H1 (cell line): ENCODE measurements around the gene ANK2. TPM values are rescaled to one million over a fixed set of nuclear protein-coding genes. Genes with fewer than 3 reads are reported as not detected.

Experiments used
- CTCF ChIA-PET: fragments of 300-600 bp; sonication (Branson Sonifier 250); formaldehyde crosslinking; loops from one replicate; lab custom pipeline; 2021; ENCODE audit not compliant: partially characterized antibody; lab: Charles Lee
- POLR2A ChIA-PET: fragments of 300-600 bp; sonication (Branson Sonifier 250); formaldehyde crosslinking; loops from one replicate; lab custom pipeline; 2021; ENCODE audit warnings: inconsistent platforms; ENCODE audit not compliant: partially characterized antibody; lab: Charles Lee
- DNase-seq, 2 experiments: peaks; one replicate each; pipeline versions ENCODE4 v3.0.0 to v3.0.0-alpha.2; 2010 to 2022; ENCODE audit warnings: low spot score in 2 of 2, low read depth in 1 of 2, mixed read lengths in 1 of 2
- FAIRE-seq: peaks from 2 replicates; lab custom pipeline; 2011; peaks lifted over from hg19 to GRCh38; lab: Jason Lieb, UNC
- H2AFZ ChIP-seq: 2 replicates; pipeline ENCODE4 v1.8.1; 2012; ENCODE audit warnings: low read length, inconsistent platforms
- H2AK5ac ChIP-seq: 2 replicates; pipeline ENCODE4 v1.6.1; 2013; ENCODE audit warnings: low read depth, low read length
- H2BK120ac ChIP-seq: replicated peaks from 2 replicates; pipeline ENCODE3; 2013; ENCODE audit warnings: low read depth, low read length, inconsistent platforms
- H2BK12ac ChIP-seq: 2 replicates; pipeline ENCODE4 v1.6.1; 2013; ENCODE audit warnings: low read depth, low read length
- H2BK15ac ChIP-seq: 2 replicates; pipeline ENCODE4 v1.6.1; 2013; ENCODE audit warnings: low read length
- H2BK20ac ChIP-seq: 2 replicates; pipeline ENCODE4 v1.6.1; 2013; ENCODE audit warnings: low read length
- H2BK5ac ChIP-seq: 2 replicates; pipeline ENCODE4 v1.6.1; 2013; ENCODE audit warnings: low read depth, low read length
- H3K14ac ChIP-seq: 2 replicates; pipeline ENCODE4 v1.6.1; 2013; ENCODE audit warnings: inconsistent platforms; ENCODE audit not compliant: insufficient read length
- H3K18ac ChIP-seq: 2 replicates; pipeline ENCODE4 v1.6.1; 2013; ENCODE audit warnings: low read length; ENCODE audit errors: extremely low read depth
- H3K23ac ChIP-seq: 2 replicates; pipeline ENCODE4 v1.6.1; 2013; ENCODE audit warnings: inconsistent platforms; ENCODE audit not compliant: insufficient read length
- H3K23me2 ChIP-seq: 2 replicates; pipeline ENCODE4 v1.6.1; 2013; ENCODE audit warnings: low read depth, low read length
- H3K27ac ChIP-seq: 2 replicates; pipeline ENCODE4 v1.6.1; 2011; ENCODE audit warnings: low read depth, low read length, inconsistent platforms
- H3K27me3 ChIP-seq, 4 experiments: replicated peaks in 1 of 4; 1 replicate in 1 of 4; 2 replicates in 3 of 4; pipeline versions ENCODE4 v1.6.1 to v1.8.1; 2011 to 2013; ENCODE audit warnings: low read length in 3 of 4, mild to moderate bottlenecking in 3 of 4, inconsistent platforms in 2 of 4, mixed read lengths in 2 of 4, moderate library complexity in 1 of 4; ENCODE audit not compliant: control insufficient read depth in 3 of 4, insufficient read depth in 3 of 4; ENCODE audit errors: extremely low read depth in 1 of 4
- H3K36me3 ChIP-seq, 4 experiments: 2 replicates each; pipeline versions ENCODE4 v1.6.1 to v1.8.1; 2011 to 2013; ENCODE audit warnings: mild to moderate bottlenecking in 4 of 4, low read length in 3 of 4, moderate library complexity in 2 of 4, control low read depth in 1 of 4, inconsistent platforms in 1 of 4; ENCODE audit not compliant: insufficient read depth in 4 of 4, control insufficient read depth in 2 of 4
- H3K4ac ChIP-seq: replicated peaks from 2 replicates; pipeline ENCODE3; 2013; ENCODE audit warnings: low read length, low read depth, mixed read lengths, inconsistent platforms; ENCODE audit not compliant: insufficient read length
- H3K4me1 ChIP-seq, 4 experiments: replicated peaks in 1 of 4; 1 replicate in 1 of 4; 2 replicates in 3 of 4; pipeline versions ENCODE4 v1.6.1 to v1.8.1; 2011 to 2013; ENCODE audit warnings: low read length in 3 of 4, inconsistent platforms in 2 of 4, mixed read lengths in 1 of 4; ENCODE audit not compliant: insufficient read depth in 4 of 4, control insufficient read depth in 3 of 4
- H3K4me2 ChIP-seq, 2 experiments: 2 replicates each; pipeline versions ENCODE4 v1.6.1 to v1.8.1; 2011 to 2013; ENCODE audit warnings: low read depth in 2 of 2, low read length in 2 of 2, control low read depth in 1 of 2, inconsistent platforms in 1 of 2, mild to moderate bottlenecking in 1 of 2; ENCODE audit not compliant: insufficient read depth in 1 of 2
- H3K4me3 ChIP-seq, 4 experiments: fragments of 200-600, 300-600 bp in 1 of 4; sonication (generic), shearing (Covaris generic), sonication (Bioruptor Twin) in 1 of 4; 2 replicates each; pipeline versions ENCODE4 v1.5.1 to v1.8.1; 2011 to 2016; ENCODE audit warnings: low read length in 4 of 4, low read depth in 3 of 4, control low read depth in 2 of 4, inconsistent platforms in 2 of 4, mild to moderate bottlenecking in 2 of 4, mixed read lengths in 1 of 4, moderate library complexity in 1 of 4; ENCODE audit not compliant: insufficient read depth in 2 of 4; ENCODE audit errors: extremely low read depth in 1 of 4
- H3K56ac ChIP-seq: replicated peaks from 2 replicates; pipeline ENCODE3; 2013; ENCODE audit warnings: low read depth, mild to moderate bottlenecking, mixed read lengths, low read length, inconsistent platforms; ENCODE audit not compliant: insufficient read length
- H3K79me1 ChIP-seq: 2 replicates; pipeline ENCODE4 v1.6.1; 2013; ENCODE audit warnings: low read depth, low read length, control low read depth
- H3K79me2 ChIP-seq, 2 experiments: 2 replicates each; pipeline versions ENCODE4 v1.6.1 to v1.8.1; 2012 to 2013; ENCODE audit warnings: low read length in 2 of 2, mild to moderate bottlenecking in 2 of 2, inconsistent platforms in 1 of 2; ENCODE audit not compliant: insufficient read depth in 2 of 2, control insufficient read depth in 1 of 2
- H3K9ac ChIP-seq, 4 experiments: replicated peaks in 1 of 4; 1 replicate in 1 of 4; 2 replicates in 3 of 4; pipeline versions ENCODE4 v1.6.1 to v1.8.1; 2011 to 2013; ENCODE audit warnings: low read depth in 3 of 4, low read length in 3 of 4, control low read depth in 2 of 4, mild to moderate bottlenecking in 2 of 4, moderate library complexity in 2 of 4, inconsistent platforms in 1 of 4; ENCODE audit errors: extremely low read depth in 1 of 4
- H3K9me3 ChIP-seq, 2 experiments: 2 replicates each; pipeline versions ENCODE4 v1.6.1 to v1.8.1; 2012 to 2013; ENCODE audit warnings: mild to moderate bottlenecking in 2 of 2, moderate library complexity in 2 of 2, control low read depth in 1 of 2, inconsistent platforms in 1 of 2, low read depth in 1 of 2, low read length in 1 of 2, mixed read lengths in 1 of 2; ENCODE audit not compliant: insufficient read depth in 2 of 2
- H4K20me1 ChIP-seq, 2 experiments: replicated peaks in 1 of 2; 2 replicates each; pipeline versions ENCODE3 to v1.8.1; 2011 to 2013; ENCODE audit warnings: inconsistent platforms in 2 of 2, low read length in 2 of 2, mild to moderate bottlenecking in 1 of 2; ENCODE audit not compliant: insufficient read depth in 2 of 2, control insufficient read depth in 1 of 2
- H4K5ac ChIP-seq: 2 replicates; pipeline ENCODE4 v1.6.1; 2013; ENCODE audit warnings: low read length, low read depth, mixed read lengths, inconsistent platforms; ENCODE audit not compliant: insufficient read length
- H4K8ac ChIP-seq: 2 replicates; pipeline ENCODE4 v1.8.0; 2013; ENCODE audit warnings: mild to moderate bottlenecking, moderate library complexity, low read length, inconsistent platforms; ENCODE audit not compliant: insufficient read depth; ENCODE audit errors: extremely low read depth
- H4K91ac ChIP-seq: replicated peaks from 2 replicates; pipeline ENCODE3; 2013; ENCODE audit warnings: low read length, mixed read lengths, inconsistent platforms; ENCODE audit not compliant: insufficient read length
- BACH1 ChIP-seq: IDR thresholded peaks from 2 replicates; pipeline ENCODE4 v1.6.1; 2012; ENCODE audit warnings: low read length, improper control_type of control experiment
- CEBPB ChIP-seq: IDR thresholded peaks from 2 replicates; pipeline ENCODE4 v1.6.1; 2012; ENCODE audit warnings: low read depth, low read length
- EP300 ChIP-seq, 2 experiments: IDR thresholded peaks; 1 replicate in 1 of 2; 2 replicates in 1 of 2; pipeline ENCODE4 v1.6.1; 2011 to 2012; ENCODE audit warnings: low read depth in 2 of 2, low read length in 2 of 2, mild to moderate bottlenecking in 2 of 2, borderline replicate concordance in 1 of 2, inconsistent platforms in 1 of 2, moderate library complexity in 1 of 2
- EZH2 ChIP-seq: fragments of 200-600 bp; sonication (generic); IDR thresholded peaks from 2 replicates; pipeline ENCODE4 v1.7.1; 2012; ENCODE audit warnings: low read depth, mild to moderate bottlenecking, moderate library complexity, low read length, inconsistent platforms; ENCODE audit not compliant: severe bottlenecking
- PHF8 ChIP-seq: fragments of 200-600 bp; sonication (generic); conservative IDR thresholded peaks from 2 replicates; pipeline ENCODE4 v1.7.1; 2012; ENCODE audit warnings: low read depth, mild to moderate bottlenecking, inconsistent platforms, low read length, moderate library complexity
- POLR2A ChIP-seq, 2 experiments: IDR thresholded peaks; 1 replicate in 1 of 2; 2 replicates in 1 of 2; pipeline ENCODE4 v1.6.1; 2011; ENCODE audit warnings: low read depth in 2 of 2, low read length in 2 of 2, mild to moderate bottlenecking in 2 of 2; ENCODE audit errors: control extremely low read depth in 1 of 2
- SIN3A ChIP-seq, 2 experiments: IDR thresholded peaks in 1 of 2; conservative IDR thresholded peaks in 1 of 2; 2 replicates each; pipeline ENCODE4 v1.6.1; 2011 to 2012; ENCODE audit warnings: low read length in 2 of 2, improper control_type of control experiment in 1 of 2, low read depth in 1 of 2, mild to moderate bottlenecking in 1 of 2
- SIX5 ChIP-seq: IDR thresholded peaks from 2 replicates; pipeline ENCODE4 v1.6.1; 2011; ENCODE audit warnings: mild to moderate bottlenecking, low read depth, low read length
- TAF7 ChIP-seq: optimal IDR thresholded peaks from 2 replicates; pipeline ENCODE3; 2011; ENCODE audit warnings: low read depth, mild to moderate bottlenecking, inconsistent platforms, low read length, moderate library complexity, borderline replicate concordance
- ZNF274 ChIP-seq: IDR thresholded peaks from 2 replicates; pipeline ENCODE4 v1.7.0; 2012; ENCODE audit warnings: low read length, borderline replicate concordance; ENCODE audit errors: extremely low read depth
- WGBS, 2 experiments: shearing (Covaris generic) in 1 of 2; methylation state at CpG; one replicate each; pipeline versions ENCODE4 v1.1.6 to v1.1.7; 2013 to 2015; ENCODE audit warnings: low lambda C conversion rate in 2 of 2, mixed read lengths in 2 of 2, inconsistent platforms in 1 of 2, low coverage in 1 of 2, missing lambda C conversion rate in 1 of 2; ENCODE audit not compliant: insufficient replicate concordance in 2 of 2, insufficient coverage in 1 of 2, insufficient read length in 1 of 2; ENCODE audit errors: extremely low coverage in 1 of 2, missing lambda C conversion rate in 1 of 2; 5-methylcytosine and 5-hydroxymethylcytosine counted together
- polyA plus RNA-seq, 7 experiments: library from polyadenylated mRNA; depleted of rRNA in 3 of 7; stranded (reverse) in 5 of 7; unstranded in 2 of 7; fragments of >200 nt in 5 of 7; fragments of 200-250 nt in 2 of 7; gene quantifications; 1 replicate in 5 of 7; 2 replicates in 1 of 7; 4 replicates in 1 of 7; pipeline versions ENCODE4 v1.2.1 to v1.2.3, GENCODE V29; 2011 to 2013; ENCODE audit warnings: missing spikeins in 2 of 7, mixed read lengths in 2 of 7
- total RNA-seq: library from RNA; stranded (reverse); fragmentation: NEBNext Ultra II Directional; extraction: Animal tissue kit (Norgen Biotek cat#: 25700); gene quantifications from 2 replicates; pipeline ENCODE4 v1.2.1, GENCODE V29; 2021
- TF ChIP-seq, protein P1 (sequence below), 3 experiments: IDR thresholded peaks; 1 replicate in 2 of 3; 2 replicates in 1 of 3; pipeline versions ENCODE4 v1.5.1 to v1.6.1; 2011; ENCODE audit warnings: low read length in 3 of 3, mild to moderate bottlenecking in 3 of 3, inconsistent platforms in 2 of 3, low read depth in 1 of 3, moderate library complexity in 1 of 3; ENCODE audit not compliant: insufficient read depth in 1 of 3; ENCODE audit errors: control extremely low read depth in 1 of 3

The ANK2 gene
- total and polyA plus RNA-seq, 2 of the 8 experiments (the other 6 are each of a cell fraction or from before 2014, with no cell fraction given), result 14.2 to 35.1 TPM

DNA sequence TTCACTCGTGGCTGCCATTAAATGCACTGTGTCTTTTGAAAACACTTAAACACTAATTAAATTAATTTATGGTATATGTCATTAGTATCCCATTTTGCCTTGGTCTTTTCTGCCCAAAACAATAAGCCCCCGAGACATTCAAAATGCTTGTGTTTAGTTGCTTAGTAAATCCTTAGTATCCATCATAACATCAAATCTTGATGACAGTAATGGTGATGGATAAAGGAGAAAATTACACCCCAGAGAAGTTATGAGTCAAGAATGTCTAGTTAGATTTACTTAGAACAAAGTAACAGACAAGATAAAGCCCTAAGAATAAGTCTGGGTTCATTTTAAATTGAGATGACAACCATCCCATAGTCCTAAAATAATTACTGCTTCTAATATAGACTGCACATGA lies 21.3 kb downstream of the ANK2 start:
- Histone ChIP-seq H2AFZ (no peak overlapping the region), H2BK12ac (no peak overlapping the region), H2BK120ac (no peak overlapping the region), H3K23me2 (no peaks in the 10 kb centered on the region), H4K20me1 (no peaks in the 10 kb centered on the region), H3K56ac (no peak overlapping the region), H3K36me3 (no peaks in the 10 kb centered on the region), H3K4me2 (no peak overlapping the region), H4K5ac (no peak overlapping the region), H3K4ac (no peak overlapping the region), H3K18ac (no peak overlapping the region), H2BK5ac (no peak overlapping the region), H4K91ac (no peak overlapping the region), H3K27me3 (peaks cover 0 to under 1% (median 0%) of the 10 kb centered on the region in 4 experiments; a peak in 1 of 7 replicates), H3K9me3 (no peaks in the 10 kb centered on the region), H3K23ac (no peak overlapping the region), H4K8ac (no peak overlapping the region), H3K79me2 (no peaks in the 10 kb centered on the region), H2BK15ac (no peak overlapping the region), H3K27ac (no peak overlapping the region), H3K4me3 (no peak overlapping the region), H3K14ac (no peak overlapping the region), H3K79me1 (no peaks in the 10 kb centered on the region; the same call in 1 of the 2 replicates), H3K9ac (no peak overlapping the region), H3K4me1 (peaks cover 0 to 5% (median 5%) of the 10 kb centered on the region in 4 experiments; a peak in 4 of 7 replicates), H2AK5ac (no peak overlapping the region), H2BK20ac (no peak overlapping the region)
- FAIRE-seq, result no peak
- CTCF ChIA-PET, result no interaction called here
- POLR2A ChIA-PET, result interaction anchor here (0.9 kb wide), 1 partner anchor 27 kb away, joined by 3 read pairs; no protein-coding TSS in a partner anchor
- DNase-seq, result no peak
- 86% methylated on average over 2 of the region's 2 CpGs; no CpG with 5 or more reads in 1 of the 2 experiments for WGBS, 2 experiments
- TF ChIP-seq EZH2, result no peak
- no peak for TF ChIP-seq TAF7
- no peak for TF ChIP-seq SIX5
- no peak for TF ChIP-seq BACH1
- no peak for TF ChIP-seq ZNF274
- TF ChIP-seq POLR2A (IDR thresholded peaks at IDR 0.05; ENCODE audit: control extremely low read depth in 1 of 2, low read depth in 2 of 2, low read length in 2 of 2), result no peak
- no peak for TF ChIP-seq SIN3A (conservative IDR thresholded peaks at IDR 0.05 in 1 of 2, IDR thresholded peaks at IDR 0.05 in 1 of 2; ENCODE audit: low read depth in 1 of 2, low read length in 2 of 2)
- TF ChIP-seq EP300 (IDR thresholded peaks at IDR 0.05; ENCODE audit: borderline replicate concordance in 1 of 2, low read depth in 2 of 2, low read length in 2 of 2), result no peak
- TF ChIP-seq, protein P1, sequence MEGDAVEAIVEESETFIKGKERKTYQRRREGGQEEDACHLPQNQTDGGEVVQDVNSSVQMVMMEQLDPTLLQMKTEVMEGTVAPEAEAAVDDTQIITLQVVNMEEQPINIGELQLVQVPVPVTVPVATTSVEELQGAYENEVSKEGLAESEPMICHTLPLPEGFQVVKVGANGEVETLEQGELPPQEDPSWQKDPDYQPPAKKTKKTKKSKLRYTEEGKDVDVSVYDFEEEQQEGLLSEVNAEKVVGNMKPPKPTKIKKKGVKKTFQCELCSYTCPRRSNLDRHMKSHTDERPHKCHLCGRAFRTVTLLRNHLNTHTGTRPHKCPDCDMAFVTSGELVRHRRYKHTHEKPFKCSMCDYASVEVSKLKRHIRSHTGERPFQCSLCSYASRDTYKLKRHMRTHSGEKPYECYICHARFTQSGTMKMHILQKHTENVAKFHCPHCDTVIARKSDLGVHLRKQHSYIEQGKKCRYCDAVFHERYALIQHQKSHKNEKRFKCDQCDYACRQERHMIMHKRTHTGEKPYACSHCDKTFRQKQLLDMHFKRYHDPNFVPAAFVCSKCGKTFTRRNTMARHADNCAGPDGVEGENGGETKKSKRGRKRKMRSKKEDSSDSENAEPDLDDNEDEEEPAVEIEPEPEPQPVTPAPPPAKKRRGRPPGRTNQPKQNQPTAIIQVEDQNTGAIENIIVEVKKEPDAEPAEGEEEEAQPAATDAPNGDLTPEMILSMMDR (IDR thresholded peaks at IDR 0.05; ENCODE audit: control extremely low read depth in 1 of 3, insufficient read depth in 1 of 3, low read depth in 1 of 3, low read length in 3 of 3), result no peak
- no peak for TF ChIP-seq CEBPB
- TF ChIP-seq PHF8, result no peak
